SK-N-SH treated with all-trans-retinoic acid at 6 μM for 48 hours (cell line): ENCODE data around the gene COL25A1.

Experiments
- ATAC-seq: fragments of 200-7000 bp; cut with Tn5 transposase; 3 replicates; pipeline ENCODE4 v1.9.1; 2020; ENCODE audit warnings: mild to moderate bottlenecking, moderate library complexity
- ARNTL ChIP-seq: fragments of 450-650 bp; formaldehyde crosslinking; IDR thresholded peaks from 2 replicates; pipeline ENCODE4 v1.5.0; 2020; ENCODE audit warnings: low read depth, mild to moderate bottlenecking, moderate library complexity, borderline replicate concordance
- BACH2 ChIP-seq: fragments of 250-450 bp; sonication (Bioruptor Pico); IDR thresholded peaks from 2 replicates; pipeline ENCODE4 v1.9.0; 2021; ENCODE audit warnings: mild to moderate bottlenecking, borderline replicate concordance
- CSDC2 ChIP-seq: fragments of 250-450 bp; sonication (Bioruptor Pico); IDR thresholded peaks from 2 replicates; pipeline ENCODE4 v1.5.0; 2020; ENCODE audit warnings: mild to moderate bottlenecking, moderate library complexity
- ESRRG ChIP-seq: fragments of 250-450 bp; sonication (Bioruptor Pico); IDR thresholded peaks from 2 replicates; pipeline ENCODE4 v1.6.1; 2021; ENCODE audit warnings: mild to moderate bottlenecking
- GLIS3 ChIP-seq: fragments of 250-450 bp; sonication (Bioruptor Pico); IDR thresholded peaks from 2 replicates; pipeline ENCODE4 v1.5.0; 2020; ENCODE audit warnings: mild to moderate bottlenecking, moderate library complexity
- OSR1 ChIP-seq: fragments of 250-450 bp; sonication (Bioruptor Pico); IDR thresholded peaks from 2 replicates; pipeline ENCODE4 v1.8.0; 2022; ENCODE audit warnings: moderate library complexity, mild to moderate bottlenecking, inconsistent platforms
- PPARA ChIP-seq: fragments of 250-450 bp; sonication (Bioruptor Pico); IDR thresholded peaks from 2 replicates; pipeline ENCODE4 v1.5.0; 2020; ENCODE audit warnings: mild to moderate bottlenecking, borderline replicate concordance
- RARB ChIP-seq: fragments of 250-450 bp; sonication (Bioruptor Pico); IDR thresholded peaks from 2 replicates; pipeline ENCODE4 v1.8.0; 2021; ENCODE audit warnings: mild to moderate bottlenecking, moderate library complexity
- TCF4 ChIP-seq: fragments of 250-450 bp; sonication (Bioruptor Pico); IDR thresholded peaks from 2 replicates; pipeline ENCODE4 v1.8.0; 2021; ENCODE audit warnings: mild to moderate bottlenecking, moderate library complexity, borderline replicate concordance
- TOX ChIP-seq: fragments of 250-450 bp; sonication (Bioruptor Pico); IDR thresholded peaks from 2 replicates; pipeline ENCODE4 v1.8.0; 2021; ENCODE audit warnings: mild to moderate bottlenecking, moderate library complexity, borderline replicate concordance
- ZC3H10 ChIP-seq: fragments of 250-450 bp; sonication (Bioruptor Pico); IDR thresholded peaks from 2 replicates; pipeline ENCODE4 v1.5.1; 2021; ENCODE audit warnings: mild to moderate bottlenecking, moderate library complexity
- ZFP3 ChIP-seq: fragments of 250-450 bp; sonication (Bioruptor Pico); IDR thresholded peaks from 2 replicates; pipeline ENCODE4 v1.5.0; 2020; ENCODE audit warnings: mild to moderate bottlenecking, moderate library complexity
- ZFP30 ChIP-seq: fragments of 450-650 bp; formaldehyde crosslinking; IDR thresholded peaks from 2 replicates; pipeline ENCODE4 v1.5.0; 2022; ENCODE audit warnings: mild to moderate bottlenecking, moderate library complexity
- ZNF565 ChIP-seq: fragments of 450-650 bp; formaldehyde crosslinking; conservative IDR thresholded peaks from 2 replicates; pipeline ENCODE4 v1.5.0; 2020; ENCODE audit warnings: low read depth, mild to moderate bottlenecking, moderate library complexity
- ZNF70 ChIP-seq: fragments of 450-650 bp; formaldehyde crosslinking; IDR thresholded peaks from 2 replicates; pipeline ENCODE4 v1.5.0; 2020; ENCODE audit warnings: mild to moderate bottlenecking, moderate library complexity
- ZNF8 ChIP-seq: fragments of 450-650 bp; formaldehyde crosslinking; IDR thresholded peaks from 2 replicates; pipeline ENCODE4 v1.5.0; 2020; ENCODE audit warnings: mild to moderate bottlenecking, moderate library complexity
- TF ChIP-seq, protein P1 (sequence below): fragments of 250-450 bp; sonication (Bioruptor Pico); IDR thresholded peaks from 2 replicates; pipeline ENCODE4 v1.5.1; 2021; ENCODE audit warnings: mild to moderate bottlenecking, moderate library complexity
- TF ChIP-seq, protein P2 (sequence below): fragments of 250-450 bp; sonication (Bioruptor Pico); IDR thresholded peaks from 2 replicates; pipeline ENCODE4 v1.8.0; 2020; ENCODE audit warnings: mild to moderate bottlenecking, moderate library complexity, borderline replicate concordance
- TF ChIP-seq, protein P3 (sequence below): fragments of 250-450 bp; sonication (Bioruptor Pico); IDR thresholded peaks from 2 replicates; pipeline ENCODE4 v1.5.0; 2020; ENCODE audit warnings: mild to moderate bottlenecking, moderate library complexity
- TF ChIP-seq, protein P4 (sequence below): fragments of 250-450 bp; sonication (Bioruptor Pico); IDR thresholded peaks from 2 replicates; pipeline ENCODE4 v1.5.1; 2020; ENCODE audit warnings: low read depth, mild to moderate bottlenecking, moderate library complexity

The COL25A1 gene

DNA sequence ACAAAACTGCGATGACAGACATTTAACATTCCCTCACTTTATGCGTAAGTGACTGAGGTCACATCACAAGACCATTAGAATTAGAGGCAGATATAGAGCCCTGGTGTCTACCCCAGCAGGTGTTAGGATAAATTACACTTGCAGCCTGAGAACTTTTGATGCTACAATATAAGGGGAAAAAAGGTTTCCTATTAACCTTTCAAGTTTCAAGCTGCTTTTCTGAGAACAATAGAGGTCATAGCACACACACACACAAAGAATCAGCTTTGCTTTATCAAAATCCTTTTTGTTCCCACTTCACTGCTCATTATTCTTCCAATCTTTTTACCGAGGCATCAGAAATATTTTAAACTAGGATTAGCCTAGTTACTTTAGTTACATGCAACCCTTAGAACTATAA is 119.8 kb downstream of the COL25A1 start (continued):
- TF ChIP-seq, protein P1, sequence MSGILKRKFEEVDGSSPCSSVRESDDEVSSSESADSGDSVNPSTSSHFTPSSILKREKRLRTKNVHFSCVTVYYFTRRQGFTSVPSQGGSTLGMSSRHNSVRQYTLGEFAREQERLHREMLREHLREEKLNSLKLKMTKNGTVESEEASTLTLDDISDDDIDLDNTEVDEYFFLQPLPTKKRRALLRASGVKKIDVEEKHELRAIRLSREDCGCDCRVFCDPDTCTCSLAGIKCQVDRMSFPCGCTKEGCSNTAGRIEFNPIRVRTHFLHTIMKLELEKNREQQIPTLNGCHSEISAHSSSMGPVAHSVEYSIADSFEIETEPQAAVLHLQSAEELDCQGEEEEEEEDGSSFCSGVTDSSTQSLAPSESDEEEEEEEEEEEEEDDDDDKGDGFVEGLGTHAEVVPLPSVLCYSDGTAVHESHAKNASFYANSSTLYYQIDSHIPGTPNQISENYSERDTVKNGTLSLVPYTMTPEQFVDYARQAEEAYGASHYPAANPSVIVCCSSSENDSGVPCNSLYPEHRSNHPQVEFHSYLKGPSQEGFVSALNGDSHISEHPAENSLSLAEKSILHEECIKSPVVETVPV (CRISPR knock-in tag): no peak
- no peak for TF ChIP-seq TOX (CRISPR knock-in tag)
- no peak for TF ChIP-seq PPARA (CRISPR knock-in tag)
- TF ChIP-seq, protein P2, sequence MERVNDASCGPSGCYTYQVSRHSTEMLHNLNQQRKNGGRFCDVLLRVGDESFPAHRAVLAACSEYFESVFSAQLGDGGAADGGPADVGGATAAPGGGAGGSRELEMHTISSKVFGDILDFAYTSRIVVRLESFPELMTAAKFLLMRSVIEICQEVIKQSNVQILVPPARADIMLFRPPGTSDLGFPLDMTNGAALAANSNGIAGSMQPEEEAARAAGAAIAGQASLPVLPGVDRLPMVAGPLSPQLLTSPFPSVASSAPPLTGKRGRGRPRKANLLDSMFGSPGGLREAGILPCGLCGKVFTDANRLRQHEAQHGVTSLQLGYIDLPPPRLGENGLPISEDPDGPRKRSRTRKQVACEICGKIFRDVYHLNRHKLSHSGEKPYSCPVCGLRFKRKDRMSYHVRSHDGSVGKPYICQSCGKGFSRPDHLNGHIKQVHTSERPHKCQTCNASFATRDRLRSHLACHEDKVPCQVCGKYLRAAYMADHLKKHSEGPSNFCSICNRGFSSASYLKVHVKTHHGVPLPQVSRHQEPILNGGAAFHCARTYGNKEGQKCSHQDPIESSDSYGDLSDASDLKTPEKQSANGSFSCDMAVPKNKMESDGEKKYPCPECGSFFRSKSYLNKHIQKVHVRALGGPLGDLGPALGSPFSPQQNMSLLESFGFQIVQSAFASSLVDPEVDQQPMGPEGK: no peak
- TF ChIP-seq ZNF565 (CRISPR knock-in tag): no peak
- TF ChIP-seq ARNTL (CRISPR knock-in tag): no peak
- TF ChIP-seq, all 23 proteins: peak for 0

DNA sequence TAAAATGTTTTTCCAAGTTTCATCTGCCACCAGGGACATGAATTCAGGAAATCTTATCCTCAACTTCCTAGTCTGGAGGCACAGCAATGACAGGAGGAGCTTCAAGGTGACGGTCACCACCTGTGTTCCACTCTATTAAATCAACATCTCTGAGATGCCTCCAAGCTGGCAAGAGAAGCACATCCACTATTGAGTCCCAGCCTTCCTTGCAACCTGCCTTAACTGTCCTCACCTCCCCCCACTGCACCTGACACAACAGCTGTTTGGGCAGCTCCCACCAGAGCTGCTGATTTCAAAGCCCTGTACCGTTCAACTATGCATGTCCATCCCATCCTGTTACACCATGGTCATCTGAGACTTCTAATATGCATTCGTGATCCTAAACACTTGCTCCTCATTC is 123.4 kb downstream of the COL25A1 start:
- ATAC-seq: no peak
- TF ChIP-seq BACH2 (CRISPR knock-in tag): no peak
- no peak for TF ChIP-seq ZFP3 (CRISPR knock-in tag)
- TF ChIP-seq PPARA (CRISPR knock-in tag): no peak
- TF ChIP-seq, protein P3, sequence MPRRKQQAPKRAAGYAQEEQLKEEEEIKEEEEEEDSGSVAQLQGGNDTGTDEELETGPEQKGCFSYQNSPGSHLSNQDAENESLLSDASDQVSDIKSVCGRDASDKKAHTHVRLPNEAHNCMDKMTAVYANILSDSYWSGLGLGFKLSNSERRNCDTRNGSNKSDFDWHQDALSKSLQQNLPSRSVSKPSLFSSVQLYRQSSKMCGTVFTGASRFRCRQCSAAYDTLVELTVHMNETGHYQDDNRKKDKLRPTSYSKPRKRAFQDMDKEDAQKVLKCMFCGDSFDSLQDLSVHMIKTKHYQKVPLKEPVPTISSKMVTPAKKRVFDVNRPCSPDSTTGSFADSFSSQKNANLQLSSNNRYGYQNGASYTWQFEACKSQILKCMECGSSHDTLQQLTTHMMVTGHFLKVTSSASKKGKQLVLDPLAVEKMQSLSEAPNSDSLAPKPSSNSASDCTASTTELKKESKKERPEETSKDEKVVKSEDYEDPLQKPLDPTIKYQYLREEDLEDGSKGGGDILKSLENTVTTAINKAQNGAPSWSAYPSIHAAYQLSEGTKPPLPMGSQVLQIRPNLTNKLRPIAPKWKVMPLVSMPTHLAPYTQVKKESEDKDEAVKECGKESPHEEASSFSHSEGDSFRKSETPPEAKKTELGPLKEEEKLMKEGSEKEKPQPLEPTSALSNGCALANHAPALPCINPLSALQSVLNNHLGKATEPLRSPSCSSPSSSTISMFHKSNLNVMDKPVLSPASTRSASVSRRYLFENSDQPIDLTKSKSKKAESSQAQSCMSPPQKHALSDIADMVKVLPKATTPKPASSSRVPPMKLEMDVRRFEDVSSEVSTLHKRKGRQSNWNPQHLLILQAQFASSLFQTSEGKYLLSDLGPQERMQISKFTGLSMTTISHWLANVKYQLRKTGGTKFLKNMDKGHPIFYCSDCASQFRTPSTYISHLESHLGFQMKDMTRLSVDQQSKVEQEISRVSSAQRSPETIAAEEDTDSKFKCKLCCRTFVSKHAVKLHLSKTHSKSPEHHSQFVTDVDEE (CRISPR knock-in tag): no peak
- TF ChIP-seq ZC3H10: no peak
- TF ChIP-seq, protein P4, sequence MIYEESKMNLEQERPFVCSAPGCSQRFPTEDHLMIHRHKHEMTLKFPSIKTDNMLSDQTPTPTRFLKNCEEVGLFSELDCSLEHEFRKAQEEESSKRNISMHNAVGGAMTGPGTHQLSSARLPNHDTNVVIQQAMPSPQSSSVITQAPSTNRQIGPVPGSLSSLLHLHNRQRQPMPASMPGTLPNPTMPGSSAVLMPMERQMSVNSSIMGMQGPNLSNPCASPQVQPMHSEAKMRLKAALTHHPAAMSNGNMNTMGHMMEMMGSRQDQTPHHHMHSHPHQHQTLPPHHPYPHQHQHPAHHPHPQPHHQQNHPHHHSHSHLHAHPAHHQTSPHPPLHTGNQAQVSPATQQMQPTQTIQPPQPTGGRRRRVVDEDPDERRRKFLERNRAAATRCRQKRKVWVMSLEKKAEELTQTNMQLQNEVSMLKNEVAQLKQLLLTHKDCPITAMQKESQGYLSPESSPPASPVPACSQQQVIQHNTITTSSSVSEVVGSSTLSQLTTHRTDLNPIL (CRISPR knock-in tag): no peak
- no peak for TF ChIP-seq TCF4 (CRISPR knock-in tag)

DNA sequence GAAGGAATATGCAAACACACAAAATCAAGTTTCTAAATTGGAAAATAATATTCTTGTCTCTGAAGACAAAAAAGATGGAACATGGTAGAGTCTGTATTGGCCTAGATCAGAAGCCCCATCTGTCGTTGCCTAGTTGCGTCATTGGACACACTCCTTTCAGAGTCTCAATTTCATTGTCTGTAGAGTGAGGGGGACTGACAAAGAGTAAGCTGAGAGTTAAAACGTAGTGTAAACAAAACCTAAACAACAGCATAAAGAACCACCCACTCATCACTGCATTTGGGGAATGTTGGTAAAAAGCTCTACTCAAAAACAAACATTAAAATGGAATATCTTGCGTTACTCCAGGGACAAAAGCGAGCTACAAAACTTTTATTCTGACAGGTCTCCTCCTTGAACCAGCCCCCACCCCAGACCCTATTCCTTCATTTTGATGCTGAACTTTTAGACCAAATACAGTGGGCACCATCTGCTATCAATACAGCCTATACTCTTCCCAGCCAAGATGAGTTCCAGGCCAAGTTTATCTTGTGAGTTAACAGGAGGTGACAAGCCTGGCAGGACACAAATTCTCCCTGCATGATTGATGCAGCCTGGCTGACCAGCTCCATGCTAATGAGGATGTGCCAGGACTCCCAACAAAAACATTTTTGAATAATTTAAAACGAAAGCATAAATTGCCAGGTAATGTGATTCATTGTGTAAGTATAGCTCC is 125.2 kb downstream of the COL25A1 start:
- TF ChIP-seq ZFP3 (CRISPR knock-in tag): no peak
- no peak for TF ChIP-seq CSDC2 (CRISPR knock-in tag)
- no peak for TF ChIP-seq BACH2 (CRISPR knock-in tag)
- no peak for TF ChIP-seq OSR1 (CRISPR knock-in tag)
- TF ChIP-seq ZC3H10: no peak
- TF ChIP-seq ZNF8 (CRISPR knock-in tag): no peak
- TF ChIP-seq, protein P3 (CRISPR knock-in tag): no peak
- TF ChIP-seq PPARA (CRISPR knock-in tag): no peak
- no peak for TF ChIP-seq RARB
- TF ChIP-seq ARNTL (CRISPR knock-in tag): no peak
- TF ChIP-seq, protein P1 (CRISPR knock-in tag): no peak
- no peak for TF ChIP-seq GLIS3 (CRISPR knock-in tag)
- no peak for TF ChIP-seq ZNF565 (CRISPR knock-in tag)
- TF ChIP-seq, protein P2: no peak
- TF ChIP-seq TCF4 (CRISPR knock-in tag): no peak
- TF ChIP-seq ZFP30 (CRISPR knock-in tag): no peak
- TF ChIP-seq ZNF70 (CRISPR knock-in tag): no peak
- TF ChIP-seq, protein P4 (CRISPR knock-in tag): no peak
- TF ChIP-seq ESRRG (CRISPR knock-in tag): no peak
- no peak for ATAC-seq
